Activated CD4-positive, alpha-beta T cell treated with anti-CD3 and anti-CD28 coated beads, Interleukin-2, amount 50 U/mL, for 48 hours (primary cell): ENCODE measurements around the gene OR52B2.
"Not testable (repeated sequence)": the region's sequence is repeated elsewhere in the genome, so short reads cannot be mapped to it uniquely, and the experiment has no call there.

Experiments
- DNase-seq, 2 experiments: peaks; one replicate each; pipeline ENCODE4 v3.0.0-alpha.2; 2020

The OR52B2 gene

GRCh38 chr11:6151117-6151516, 19.0 kb downstream of the OR52B2 start:
- no peak for DNase-seq

GRCh38 chr11:6143737-6144136, 26.4 kb downstream of the OR52B2 start:
- DNase-seq = not testable (repeated sequence)

- DNase-seq = no peak
Observed at GRCh38 chr11:6142936-6143335, 27.2 kb downstream of the OR52B2 start.

- DNase-seq = not testable (repeated sequence)
Observed at GRCh38 chr11:6135936-6136335, 34.2 kb downstream of the OR52B2 start.

GRCh38 chr11:6132431-6132830, 37.7 kb downstream of the OR52B2 start:
- no peak for DNase-seq

- no peak for DNase-seq
Observed at GRCh38 chr11:6129635-6130034, 40.5 kb downstream of the OR52B2 start.

- no peak for DNase-seq
Observed at GRCh38 chr11:6129011-6129410, 41.1 kb downstream of the OR52B2 start.

GRCh38 chr11:6127881-6128280, 42.2 kb downstream of the OR52B2 start:
- DNase-seq = no peak

GRCh38 chr11:6124245-6124644, 45.9 kb downstream of the OR52B2 start:
- DNase-seq = no peak
